Measurements from ENCODE around the gene SAFB.

The SAFB gene

DNA sequence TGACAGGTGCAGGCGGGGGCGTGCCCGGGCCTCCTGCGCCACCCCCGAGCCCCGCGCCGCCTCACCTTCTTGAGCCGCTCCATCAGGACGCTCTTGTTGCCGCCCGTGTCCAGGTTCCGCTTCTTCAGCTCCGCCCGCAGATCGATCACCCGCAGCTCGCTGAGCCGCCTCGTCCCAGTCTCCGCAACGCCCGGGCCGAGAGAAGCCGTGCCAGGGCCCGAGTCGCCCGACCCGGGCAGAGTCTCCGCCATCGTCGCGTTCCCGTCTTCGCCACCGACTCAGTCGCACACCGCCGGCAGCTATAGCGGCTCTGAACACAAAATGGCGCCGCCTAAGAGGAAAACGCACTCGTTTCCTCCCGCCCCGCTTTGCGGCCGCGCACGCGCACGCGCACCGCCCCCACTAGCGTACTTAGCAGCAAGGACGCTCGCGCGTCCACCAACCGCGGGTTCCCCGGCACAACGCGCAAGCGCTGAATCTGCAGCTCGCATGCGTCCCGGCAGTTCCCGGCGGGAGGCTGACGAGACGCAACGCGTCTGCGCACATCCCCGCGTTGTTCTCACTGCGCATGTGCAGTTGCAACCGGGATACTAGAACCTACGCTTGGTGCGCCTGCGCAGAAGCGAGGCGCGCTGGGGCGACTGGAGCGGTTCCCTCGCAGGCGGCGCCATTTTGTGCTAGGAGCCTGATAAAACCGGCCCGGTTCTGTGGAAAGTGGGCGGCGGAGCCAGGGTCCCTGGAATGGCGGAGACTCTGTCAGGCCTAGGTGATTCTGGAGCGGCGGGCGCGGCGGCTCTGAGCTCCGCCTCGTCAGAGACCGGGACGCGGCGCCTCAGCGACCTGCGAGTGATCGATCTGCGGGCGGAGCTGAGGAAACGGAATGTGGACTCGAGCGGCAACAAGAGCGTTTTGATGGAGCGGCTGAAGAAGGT is at the start of gene SAFB, which contains the start of gene SAFB2:
Gene SAFB (plus strand): TSS at position 619 of the 932 bp plus-strand sequence. CDS start 123 bp downstream, at position 742.
Gene SAFB2 (minus strand): TSS at position 312 of the 932 bp plus-strand sequence. CDS start 61 bp downstream, at position 251.
- peak; percentile 100 for DNase-seq

GRCh38 chr19:5575590-5575989 is 47.3 kb upstream of the SAFB start:
- DNase-seq: no peak

GRCh38 chr19:5578097-5578846 is 44.6 kb upstream of the SAFB start:
- peak; percentile 77 for DNase-seq

DNA sequence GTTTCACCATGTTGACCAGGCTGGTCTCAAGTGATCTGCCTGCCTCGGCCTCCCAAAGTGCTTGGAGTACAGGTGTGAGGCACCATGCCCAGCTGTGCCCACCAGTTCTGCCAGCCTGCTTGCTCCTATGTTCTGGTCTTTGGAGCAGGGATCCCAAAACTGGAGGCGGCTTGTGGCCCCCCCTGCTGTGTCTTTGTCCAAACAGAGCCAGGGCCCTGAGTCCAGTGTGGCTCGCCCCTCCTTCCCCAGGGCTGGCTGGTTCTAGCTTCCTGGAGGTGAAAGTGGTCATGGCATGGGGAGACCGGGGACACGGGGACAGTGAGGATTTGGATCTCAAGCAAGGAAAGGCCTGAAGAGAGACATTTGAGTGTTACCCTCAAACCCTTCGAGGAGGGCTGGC is 43.6 kb upstream of the SAFB start:
- no peak for DNase-seq

- DNase-seq: no peak
Observed at GRCh38 chr19:5579697-5580096, 43.2 kb upstream of the SAFB start.

DNA sequence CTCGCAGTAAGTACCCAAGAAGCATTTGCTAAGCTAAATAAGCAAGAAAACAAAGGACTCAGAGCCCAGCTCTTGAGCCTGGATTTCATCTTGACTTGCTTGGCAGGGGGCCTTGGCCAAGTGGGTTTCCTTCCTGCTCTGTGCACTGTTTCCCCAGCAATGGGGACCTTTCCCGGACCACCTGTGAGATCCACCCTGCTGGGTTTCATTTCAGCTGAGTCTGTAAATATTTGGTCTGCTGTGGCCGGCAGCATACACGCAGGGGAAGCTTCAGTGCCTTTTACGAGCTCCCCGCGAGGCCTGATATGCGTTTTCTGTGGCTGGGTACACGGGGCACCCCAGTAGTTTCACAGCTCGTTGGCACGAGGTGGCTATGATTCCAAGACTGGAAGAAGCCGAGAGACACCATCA is 42.7 kb upstream of the SAFB start:
- no peak for DNase-seq

GRCh38 chr19:5585461-5586299 is 37.2 kb upstream of the SAFB start:
- DNase-seq: peak; percentile 25

DNA sequence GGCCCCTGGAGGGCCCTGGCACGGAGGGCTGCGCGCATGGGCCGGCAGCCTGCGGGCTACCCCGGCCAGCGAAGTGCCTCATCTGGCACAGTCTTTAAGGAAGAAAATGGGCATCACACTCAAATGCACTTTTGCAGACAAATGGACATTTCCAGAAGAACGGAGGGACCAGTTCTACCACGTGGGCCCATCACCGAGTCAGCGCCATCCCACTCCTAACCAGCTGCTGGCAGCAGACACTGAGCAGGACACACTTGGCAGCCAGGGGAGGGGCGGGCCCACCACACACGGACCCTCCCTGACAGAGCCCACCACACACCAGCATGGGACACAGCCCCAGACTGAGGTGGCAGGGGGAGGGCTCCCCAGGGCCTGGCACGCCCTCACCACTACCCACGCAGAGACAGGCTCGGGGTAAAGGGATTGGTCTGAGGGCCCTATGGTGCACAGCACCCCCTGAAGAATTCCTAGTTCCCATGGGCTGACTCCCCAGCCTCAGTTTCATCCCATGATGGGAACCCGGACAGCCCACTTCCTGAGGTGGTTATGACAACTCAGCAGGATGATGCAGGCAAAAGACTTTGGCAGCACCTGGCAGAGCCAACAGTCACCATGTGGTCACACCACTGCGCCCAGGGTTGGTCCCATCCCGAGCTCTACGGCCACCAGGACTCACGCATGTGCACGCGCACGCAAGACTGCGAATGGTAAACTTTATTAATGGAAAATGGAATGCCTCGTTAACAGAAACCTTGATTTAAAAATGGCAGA is 36.4 kb upstream of the SAFB start:
- DNase-seq: peak; percentile 4

GRCh38 chr19:5587071-5587455 is 35.8 kb upstream of the SAFB start:
- no peak for DNase-seq

GRCh38 chr19:5587661-5588060 is 35.2 kb upstream of the SAFB start:
- no peak for DNase-seq

DNA sequence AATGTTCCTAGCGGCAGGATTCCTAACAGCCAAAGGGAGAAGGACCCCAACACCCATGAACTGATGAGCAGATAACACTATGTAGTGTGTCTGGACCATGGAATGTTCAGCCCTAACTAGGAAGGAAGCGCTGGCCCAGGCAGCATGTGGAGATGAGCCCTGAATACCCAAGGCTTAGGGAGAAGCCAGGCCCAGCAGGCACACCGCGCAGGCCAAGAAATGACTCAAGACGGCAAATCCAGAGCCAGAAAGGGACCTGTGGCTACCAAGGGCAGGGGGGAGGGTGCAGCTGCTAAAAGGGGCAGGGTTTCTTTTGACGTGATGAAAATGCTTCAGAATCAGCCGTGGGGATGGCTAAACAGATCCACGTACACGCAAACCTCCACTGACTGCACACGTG is 34.4 kb upstream of the SAFB start:
- no peak for DNase-seq

GRCh38 chr19:5588906-5589676 is 33.8 kb upstream of the SAFB start:
- DNase-seq: no peak

DNA sequence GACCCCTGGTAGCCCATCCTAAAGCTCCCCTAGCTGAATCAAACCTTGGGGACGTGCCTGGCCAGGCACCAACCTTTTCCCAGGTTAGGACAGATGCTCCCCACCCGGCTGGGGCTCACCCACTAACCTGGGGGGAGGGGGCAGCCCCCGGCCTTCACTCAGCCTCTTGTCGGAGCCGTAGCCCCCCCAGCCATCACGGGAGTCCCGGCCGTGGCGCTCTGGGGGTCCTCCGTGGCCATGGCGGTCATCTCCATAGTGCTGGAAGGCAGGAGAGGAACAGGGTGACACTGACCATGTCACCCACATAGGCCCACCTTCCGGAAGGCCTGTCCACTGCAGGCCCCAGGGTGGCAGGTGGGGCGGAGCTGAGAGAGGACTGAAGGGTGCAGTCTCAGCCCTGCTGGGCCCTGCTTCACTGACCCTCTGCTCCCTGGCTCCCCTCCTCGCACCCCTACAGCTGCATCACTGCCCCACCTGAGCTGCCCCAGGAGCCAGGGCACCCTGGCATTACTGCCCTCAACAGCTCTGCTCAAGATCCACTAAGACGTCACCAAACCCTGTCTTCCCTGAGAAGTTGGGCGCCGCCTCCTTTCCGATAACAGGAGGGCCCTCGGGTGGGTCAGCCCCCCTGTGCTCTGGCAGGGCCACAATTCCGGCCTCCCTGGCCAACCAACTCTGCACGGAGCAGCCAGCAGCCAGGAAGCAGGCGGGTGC is 32.6 kb upstream of the SAFB start:
- DNase-seq: no peak

- DNase-seq: no peak
Observed at GRCh38 chr19:5590865-5591154, 32.1 kb upstream of the SAFB start.

- DNase-seq: no peak
Observed at GRCh38 chr19:5591476-5591875, 31.4 kb upstream of the SAFB start.

GRCh38 chr19:5592531-5593342 is 30.1 kb upstream of the SAFB start:
- DNase-seq: no peak

- no peak for DNase-seq
Observed at GRCh38 chr19:5593343-5594255, 29.3 kb upstream of the SAFB start.

DNA sequence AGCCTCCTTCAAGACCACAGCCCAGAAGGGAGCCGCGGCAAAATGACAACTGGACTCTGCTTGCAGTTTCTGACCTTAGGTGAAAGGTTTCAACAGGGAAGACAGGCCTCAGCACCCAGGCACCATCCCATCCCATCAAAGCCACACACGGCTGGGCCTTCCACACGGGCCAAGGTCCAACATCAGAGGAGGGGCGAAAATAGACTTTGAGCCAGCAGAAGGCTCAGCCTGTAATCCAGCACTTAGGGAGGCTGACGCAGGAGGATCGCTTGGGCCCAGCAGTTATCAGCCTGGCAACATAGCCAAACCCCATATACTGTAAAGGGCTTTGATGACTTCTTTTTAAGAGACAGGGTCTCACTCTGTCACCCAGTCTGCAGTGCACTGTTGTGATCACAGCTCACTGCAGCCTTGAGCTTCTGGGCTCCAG is 28.3 kb upstream of the SAFB start:
- DNase-seq: no peak

- DNase-seq: no peak
Observed at GRCh38 chr19:5595129-5595528, 27.8 kb upstream of the SAFB start.
